ENCODE measurements around the gene SCGB2A2.

SCGB2A2 gene

DNA sequence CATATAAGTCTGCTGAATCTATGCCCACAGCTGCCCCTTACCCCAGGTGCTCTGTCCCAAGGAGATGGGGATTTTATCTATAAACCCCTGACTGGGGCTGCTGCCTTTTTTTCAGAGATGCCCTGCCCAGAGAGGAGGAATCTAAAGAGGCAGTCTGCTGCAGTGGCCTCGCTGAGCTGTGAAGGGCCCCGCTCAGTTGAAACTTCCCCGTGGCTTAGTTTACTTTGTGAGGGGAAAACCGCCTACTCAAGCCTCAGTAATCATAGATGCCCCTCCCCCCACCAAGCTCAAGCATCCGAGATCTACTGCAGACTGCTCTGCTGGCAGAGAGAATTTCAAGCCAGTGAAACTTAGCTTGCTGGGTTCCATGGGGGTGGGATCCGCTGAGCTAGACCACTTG lies 36.3 kb downstream of the SCGB2A2 start:
- TF ChIP-seq, protein P1, sequence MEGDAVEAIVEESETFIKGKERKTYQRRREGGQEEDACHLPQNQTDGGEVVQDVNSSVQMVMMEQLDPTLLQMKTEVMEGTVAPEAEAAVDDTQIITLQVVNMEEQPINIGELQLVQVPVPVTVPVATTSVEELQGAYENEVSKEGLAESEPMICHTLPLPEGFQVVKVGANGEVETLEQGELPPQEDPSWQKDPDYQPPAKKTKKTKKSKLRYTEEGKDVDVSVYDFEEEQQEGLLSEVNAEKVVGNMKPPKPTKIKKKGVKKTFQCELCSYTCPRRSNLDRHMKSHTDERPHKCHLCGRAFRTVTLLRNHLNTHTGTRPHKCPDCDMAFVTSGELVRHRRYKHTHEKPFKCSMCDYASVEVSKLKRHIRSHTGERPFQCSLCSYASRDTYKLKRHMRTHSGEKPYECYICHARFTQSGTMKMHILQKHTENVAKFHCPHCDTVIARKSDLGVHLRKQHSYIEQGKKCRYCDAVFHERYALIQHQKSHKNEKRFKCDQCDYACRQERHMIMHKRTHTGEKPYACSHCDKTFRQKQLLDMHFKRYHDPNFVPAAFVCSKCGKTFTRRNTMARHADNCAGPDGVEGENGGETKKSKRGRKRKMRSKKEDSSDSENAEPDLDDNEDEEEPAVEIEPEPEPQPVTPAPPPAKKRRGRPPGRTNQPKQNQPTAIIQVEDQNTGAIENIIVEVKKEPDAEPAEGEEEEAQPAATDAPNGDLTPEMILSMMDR (IDR thresholded peaks at IDR 0.05): no peak

DNA sequence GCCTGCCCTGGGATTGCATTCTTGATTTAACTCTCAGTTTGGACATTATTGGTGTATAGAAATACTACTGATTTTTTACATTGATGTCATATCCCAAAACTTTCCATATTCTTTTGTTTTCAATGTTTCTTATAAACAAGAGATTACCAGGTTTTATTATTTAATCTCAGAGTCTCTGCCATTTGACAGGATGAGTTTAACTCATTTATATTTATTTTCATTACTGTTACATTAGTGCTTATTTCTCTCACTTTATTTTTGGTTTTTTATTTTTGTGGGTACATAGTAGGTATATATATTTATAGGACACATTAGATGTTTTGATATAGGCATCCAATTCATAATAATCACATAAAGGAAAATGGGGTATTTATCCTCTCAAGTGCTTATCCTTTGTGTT lies 38.0 kb downstream of the SCGB2A2 start:
- TF ChIP-seq, protein P1 (IDR thresholded peaks at IDR 0.05): no peak

DNA sequence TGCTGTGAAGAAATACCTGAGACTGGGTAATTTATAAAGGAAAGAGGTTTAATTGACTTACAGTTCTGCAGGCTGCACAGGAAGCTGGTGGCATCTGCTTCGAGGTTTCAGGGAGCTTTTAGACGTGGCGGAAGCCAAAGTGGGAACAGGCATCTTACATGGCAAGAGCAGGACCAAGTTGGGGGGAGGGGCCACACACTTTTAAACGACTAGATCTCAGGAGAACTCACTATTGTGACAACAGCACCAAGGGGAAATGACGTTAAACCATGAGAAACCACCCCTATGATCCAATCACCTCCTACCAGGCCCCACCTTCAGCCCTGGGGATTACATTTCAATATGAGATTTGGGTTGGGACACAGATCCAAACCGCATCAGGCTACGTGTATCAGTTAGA lies 40.0 kb downstream of the SCGB2A2 start:
- TF ChIP-seq, protein P1 (IDR thresholded peaks at IDR 0.05): no peak

DNA sequence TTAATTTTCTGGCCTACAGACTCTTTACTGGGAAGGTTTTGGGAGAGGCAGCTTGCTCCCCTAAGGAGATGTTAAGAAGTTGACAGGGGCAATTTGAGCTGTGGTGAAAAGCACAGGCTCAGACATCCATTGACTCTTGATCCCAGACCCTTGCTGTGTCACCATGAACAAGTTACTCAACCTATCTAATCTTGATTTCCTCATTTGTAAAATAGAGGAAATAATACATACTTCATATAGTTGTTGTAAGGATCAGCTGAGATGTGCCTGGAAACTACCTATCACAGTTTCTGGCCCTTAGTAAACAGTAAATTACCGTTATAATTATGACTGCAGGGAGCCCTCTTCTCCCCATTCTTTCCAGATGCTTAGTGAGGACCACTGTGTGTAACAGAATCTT lies 45.5 kb downstream of the SCGB2A2 start:
- TF ChIP-seq, protein P1 (IDR thresholded peaks at IDR 0.05): no peak

DNA sequence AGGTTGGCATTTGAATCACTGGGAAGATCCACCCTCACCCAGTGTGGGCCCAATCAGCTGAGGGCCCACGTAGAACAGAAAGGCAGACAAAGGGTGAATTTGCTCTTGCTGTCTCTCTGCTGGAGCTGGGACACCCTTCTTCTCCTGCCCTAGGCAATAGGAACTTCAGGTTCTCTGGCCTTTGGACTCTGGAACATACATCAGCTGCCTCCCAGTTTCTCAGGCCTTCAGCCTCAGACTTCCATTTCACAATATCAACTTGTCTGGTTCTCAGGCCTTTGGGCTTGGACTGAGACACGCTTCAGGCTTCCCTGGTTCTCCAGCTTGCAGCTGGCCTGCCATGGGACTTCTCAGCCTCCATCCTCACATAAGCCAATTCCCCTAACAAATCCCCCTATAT lies 52.6 kb downstream of the SCGB2A2 start:
- TF ChIP-seq, protein P1 (IDR thresholded peaks at IDR 0.05): no peak
